HCT116 (cell line): ENCODE data around the gene SEMA6A. TPM values are rescaled to one million over a fixed set of nuclear protein-coding genes. Genes with fewer than 3 reads are reported as not detected.

Source experiments
- ATAC-seq: fragments of 200-7000 bp; cut with Tn5 transposase; 2 replicates; pipeline ENCODE4 v1.9.1; 2020; ENCODE audit warnings: mild to moderate bottlenecking, moderate library complexity
- BruUV-seq: library from RNA; stranded (reverse); fragments of 400-500 nt; replicated peaks from 2 replicates; lab custom pipeline; 2021; lab: Mats Ljungman, UMichigan
- CTCF ChIA-PET: fragments of 300-600 bp; sonication (Branson Sonifier 250); formaldehyde crosslinking; loops from one replicate; lab custom pipeline; 2021; ENCODE audit warnings: antibody characterized with exemption; lab: Charles Lee
- POLR2A ChIA-PET: fragments of 300-600, 350-600 bp; sonication (Branson Sonifier 250); formaldehyde crosslinking; loops from one replicate; lab custom pipeline; 2021; ENCODE audit warnings: antibody characterized with exemption; lab: Charles Lee
- RAD21 ChIA-PET, 2 experiments: fragments of 300-600 bp; sonication (Branson Sonifier 250); formaldehyde crosslinking; loops; one replicate each; lab custom pipeline; 2023; ENCODE audit warnings: low total read pairs in 2 of 2; ENCODE audit not compliant: uncharacterized antibody in 2 of 2, unreplicated experiment in 2 of 2, low non-redundant PET in 1 of 2; lab: Charles Lee
- DNase-seq: peaks from one replicate; pipeline ENCODE4 v3.0.0-alpha.2; 2010; ENCODE audit warnings: low read depth, low spot score
- H2AFZ ChIP-seq: fragments of 200-600 bp; shearing (Covaris generic), sonication (generic); 2 replicates; pipeline ENCODE4 v1.6.1; 2017; ENCODE audit warnings: low read depth, mixed run types, mixed read lengths, antibody characterized with exemption, low read length; ENCODE audit not compliant: poor library complexity, severe bottlenecking
- H3K27ac ChIP-seq: 2 replicates; pipeline ENCODE4 v1.5.1; 2012; ENCODE audit warnings: low read depth, low read length
- H3K27me3 ChIP-seq: fragments of 200-600 bp; sonication (generic); 2 replicates; pipeline ENCODE4 v1.6.1; 2016; ENCODE audit warnings: mixed run types, low read length, mixed read lengths; ENCODE audit not compliant: insufficient read depth
- H3K36me3 ChIP-seq, 2 experiments: fragments of 200-500 bp in 1 of 2; fragments of 200-600 bp in 1 of 2; sonication (Bioruptor generic) in 1 of 2; sonication (generic) in 1 of 2; 2 replicates each; pipeline versions ENCODE4 v1.5.1 to v1.6.1; 2014 to 2016; ENCODE audit warnings: low read length in 2 of 2, inconsistent platforms in 1 of 2, mixed read lengths in 1 of 2, mixed run types in 1 of 2; ENCODE audit not compliant: insufficient read depth in 2 of 2, control insufficient read depth in 1 of 2
- H3K4me1 ChIP-seq, 2 experiments: fragments of 200-600 bp in 1 of 2; sonication (generic) in 1 of 2; 2 replicates each; pipeline versions ENCODE4 v1.5.1 to v1.6.1; 2012 to 2017; ENCODE audit warnings: low read length in 2 of 2, inconsistent platforms in 1 of 2, mild to moderate bottlenecking in 1 of 2, mixed read lengths in 1 of 2, mixed run types in 1 of 2, moderate library complexity in 1 of 2; ENCODE audit not compliant: insufficient read depth in 2 of 2, control insufficient read depth in 1 of 2
- H3K4me2 ChIP-seq: fragments of 200-600 bp; sonication (generic); 2 replicates; pipeline ENCODE4 v1.6.1; 2017; ENCODE audit warnings: mixed run types, low read length, mixed read lengths
- H3K4me3 ChIP-seq, 2 experiments: fragments of 200-600 bp in 1 of 2; sonication (generic) in 1 of 2; replicated peaks in 1 of 2; 2 replicates each; pipeline ENCODE4 v1.5.1; 2011 to 2016; ENCODE audit warnings: low read length in 2 of 2, control low read depth in 1 of 2, low read depth in 1 of 2, mild to moderate bottlenecking in 1 of 2, mixed read lengths in 1 of 2, mixed run types in 1 of 2
- H3K79me2 ChIP-seq: fragments of 200-600 bp; sonication (generic); 2 replicates; pipeline ENCODE4 v1.6.1; 2017; ENCODE audit warnings: mild to moderate bottlenecking, mixed run types, low read length, moderate library complexity, mixed read lengths; ENCODE audit not compliant: insufficient read depth
- H3K9ac ChIP-seq: fragments of 200-600 bp; sonication (generic); 2 replicates; pipeline ENCODE4 v1.6.1; 2016; ENCODE audit warnings: low read length, mixed read lengths
- H3K9me2 ChIP-seq: fragments of 200-600 bp; sonication (generic), shearing (Covaris generic); 2 replicates; pipeline ENCODE4 v1.6.1; 2017; ENCODE audit warnings: mixed run types, mild to moderate bottlenecking, moderate library complexity; ENCODE audit not compliant: insufficient read depth
- H3K9me3 ChIP-seq, 2 experiments: fragments of 200-500 bp in 1 of 2; fragments of 200-600 bp in 1 of 2; sonication (Bioruptor generic) in 1 of 2; sonication (generic) in 1 of 2; 2 replicates each; pipeline ENCODE4 v1.6.1; 2014 to 2017; ENCODE audit warnings: low read length in 2 of 2, mixed read lengths in 2 of 2, inconsistent platforms in 1 of 2, low read depth in 1 of 2, mild to moderate bottlenecking in 1 of 2, mixed run types in 1 of 2, moderate library complexity in 1 of 2; ENCODE audit not compliant: control insufficient read depth in 1 of 2, insufficient read depth in 1 of 2
- H4K20me1 ChIP-seq: fragments of 200-600 bp; sonication (generic), shearing (Covaris generic); 2 replicates; pipeline ENCODE4 v1.6.1; 2017; ENCODE audit warnings: mixed run types, mild to moderate bottlenecking, moderate library complexity; ENCODE audit not compliant: insufficient read depth
- CEBPB ChIP-seq: IDR thresholded peaks from 2 replicates; pipeline ENCODE4 v1.6.1; 2012; ENCODE audit warnings: low read depth
- EGR1 ChIP-seq: IDR thresholded peaks from 2 replicates; pipeline ENCODE4 v1.6.1; 2012; ENCODE audit warnings: low read depth
- FOSL1 ChIP-seq: IDR thresholded peaks from 2 replicates; pipeline ENCODE4 v1.6.1; 2012; ENCODE audit warnings: low read depth
- JUND ChIP-seq: IDR thresholded peaks from 2 replicates; pipeline ENCODE4 v1.6.1; 2012
- SIN3A ChIP-seq: IDR thresholded peaks from 2 replicates; pipeline ENCODE4 v1.6.1; 2012; ENCODE audit warnings: low read depth
- SP1 ChIP-seq: IDR thresholded peaks from 2 replicates; pipeline ENCODE4 v1.6.1; 2012; ENCODE audit warnings: low read depth
- TCF7L2 ChIP-seq: IDR thresholded peaks from 2 replicates; pipeline ENCODE4 v1.7.0; 2011; ENCODE audit warnings: borderline replicate concordance, inconsistent platforms; ENCODE audit not compliant: insufficient read depth, insufficient read length; ENCODE audit errors: extremely low read depth
- YY1 ChIP-seq: IDR thresholded peaks from 2 replicates; pipeline ENCODE4 v1.6.1; 2011; ENCODE audit warnings: low read length, low read depth, moderate library complexity, mild to moderate bottlenecking; ENCODE audit not compliant: insufficient replicate concordance; ENCODE audit errors: extremely low read depth
- ZBTB33 ChIP-seq: IDR thresholded peaks from 2 replicates; pipeline ENCODE4 v1.6.1; 2011; ENCODE audit warnings: mild to moderate bottlenecking, low read length, moderate library complexity; ENCODE audit not compliant: insufficient replicate concordance; ENCODE audit errors: extremely low read depth
- ZFX ChIP-seq: fragments of 450-650 bp; IDR thresholded peaks from 2 replicates; pipeline ENCODE4 v1.6.1; 2017
- ZNF274 ChIP-seq: fragments of 200-500 bp; sonication (Bioruptor generic); IDR thresholded peaks from 2 replicates; pipeline ENCODE4 v1.6.1; 2014; ENCODE audit warnings: mild to moderate bottlenecking, low read depth, low read length, inconsistent platforms
- intact Hi-C: fragments of 100-400 bp; cut with micrococcal nuclease; formaldehyde crosslinking; loops from 2 replicates; pipeline ENCODE4 v1.10.0; 2022
- total RNA-seq: library from RNA; stranded (reverse); gene quantifications from one replicate; pipeline ENCODE4 v1.2.1, GENCODE V29; 2021; ENCODE audit not compliant: unreplicated experiment
- TF ChIP-seq, protein P1 (sequence below): IDR thresholded peaks from 2 replicates; pipeline ENCODE4 v1.6.1; 2012
- TF ChIP-seq, protein P2 (sequence below): IDR thresholded peaks from 2 replicates; pipeline ENCODE4 v1.6.1; 2012
- TF ChIP-seq, protein P3 (sequence below): IDR thresholded peaks from 2 replicates; pipeline ENCODE4 v1.6.1; 2012; ENCODE audit warnings: low read depth

Gene SEMA6A
- total RNA-seq, 1 experiment from 2014 or later = 6.7 TPM

- no peak overlapping the region for H2AFZ ChIP-seq
- DNase-seq (no peak), ATAC-seq (no peak)
- H3K9ac ChIP-seq = no peak overlapping the region
- H3K36me3 ChIP-seq = no peaks in the 10 kb centered on the region
- H3K27ac ChIP-seq = no peak overlapping the region
- no peaks in the 10 kb centered on the region for H3K9me2 ChIP-seq
- no TSS peak for BruUV-seq
- ChIA-PET POLR2A (no interaction called here), CTCF (no interaction called here), RAD21 (no interaction called here)
- H3K9me3 ChIP-seq = no peaks in the 10 kb centered on the region
- H3K4me2 ChIP-seq = no peak overlapping the region
- H3K27me3 ChIP-seq = no peaks in the 10 kb centered on the region
- H4K20me1 ChIP-seq = no peaks in the 10 kb centered on the region
- H3K4me3 ChIP-seq = no peak overlapping the region
- intact Hi-C loops = loop anchor here (5.0 kb wide), 1 partner anchor 388 kb away; no protein-coding TSS in a partner anchor
- TF ChIP-seq ZNF274 (no peak), ZBTB33 (no peak), SP1 (no peak), TCF7L2 (no peak), SIN3A (no peak), EGR1 (no peak), ZFX (no peak), JUND (no peak), CEBPB (no peak), FOSL1 (no peak), YY1 (no peak)
- TF ChIP-seq, protein P1, sequence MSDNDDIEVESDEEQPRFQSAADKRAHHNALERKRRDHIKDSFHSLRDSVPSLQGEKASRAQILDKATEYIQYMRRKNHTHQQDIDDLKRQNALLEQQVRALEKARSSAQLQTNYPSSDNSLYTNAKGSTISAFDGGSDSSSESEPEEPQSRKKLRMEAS = no peak
- TF ChIP-seq, protein P2, sequence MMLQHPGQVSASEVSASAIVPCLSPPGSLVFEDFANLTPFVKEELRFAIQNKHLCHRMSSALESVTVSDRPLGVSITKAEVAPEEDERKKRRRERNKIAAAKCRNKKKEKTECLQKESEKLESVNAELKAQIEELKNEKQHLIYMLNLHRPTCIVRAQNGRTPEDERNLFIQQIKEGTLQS = no peak
- TF ChIP-seq, protein P3, sequence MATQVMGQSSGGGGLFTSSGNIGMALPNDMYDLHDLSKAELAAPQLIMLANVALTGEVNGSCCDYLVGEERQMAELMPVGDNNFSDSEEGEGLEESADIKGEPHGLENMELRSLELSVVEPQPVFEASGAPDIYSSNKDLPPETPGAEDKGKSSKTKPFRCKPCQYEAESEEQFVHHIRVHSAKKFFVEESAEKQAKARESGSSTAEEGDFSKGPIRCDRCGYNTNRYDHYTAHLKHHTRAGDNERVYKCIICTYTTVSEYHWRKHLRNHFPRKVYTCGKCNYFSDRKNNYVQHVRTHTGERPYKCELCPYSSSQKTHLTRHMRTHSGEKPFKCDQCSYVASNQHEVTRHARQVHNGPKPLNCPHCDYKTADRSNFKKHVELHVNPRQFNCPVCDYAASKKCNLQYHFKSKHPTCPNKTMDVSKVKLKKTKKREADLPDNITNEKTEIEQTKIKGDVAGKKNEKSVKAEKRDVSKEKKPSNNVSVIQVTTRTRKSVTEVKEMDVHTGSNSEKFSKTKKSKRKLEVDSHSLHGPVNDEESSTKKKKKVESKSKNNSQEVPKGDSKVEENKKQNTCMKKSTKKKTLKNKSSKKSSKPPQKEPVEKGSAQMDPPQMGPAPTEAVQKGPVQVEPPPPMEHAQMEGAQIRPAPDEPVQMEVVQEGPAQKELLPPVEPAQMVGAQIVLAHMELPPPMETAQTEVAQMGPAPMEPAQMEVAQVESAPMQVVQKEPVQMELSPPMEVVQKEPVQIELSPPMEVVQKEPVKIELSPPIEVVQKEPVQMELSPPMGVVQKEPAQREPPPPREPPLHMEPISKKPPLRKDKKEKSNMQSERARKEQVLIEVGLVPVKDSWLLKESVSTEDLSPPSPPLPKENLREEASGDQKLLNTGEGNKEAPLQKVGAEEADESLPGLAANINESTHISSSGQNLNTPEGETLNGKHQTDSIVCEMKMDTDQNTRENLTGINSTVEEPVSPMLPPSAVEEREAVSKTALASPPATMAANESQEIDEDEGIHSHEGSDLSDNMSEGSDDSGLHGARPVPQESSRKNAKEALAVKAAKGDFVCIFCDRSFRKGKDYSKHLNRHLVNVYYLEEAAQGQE = no peak
- H3K4me1 ChIP-seq = no peaks in the 10 kb centered on the region
- no peaks in the 10 kb centered on the region for H3K79me2 ChIP-seq
Observed at GRCh38 chr5:116559239-116559638, 15.4 kb downstream of the SEMA6A start.
